IMR-90 (cell line): ENCODE measurements around the gene YAE1. TPM values are rescaled to one million over a fixed set of nuclear protein-coding genes. Genes with fewer than 3 reads are reported as not detected.

Experiments
- ATAC-seq: fragments of 200-7000 bp; cut with Tn5 transposase; 2 replicates; pipeline ENCODE4 v1.9.1; 2020; ENCODE audit warnings: low read depth, mild to moderate bottlenecking, moderate library complexity
- BruUV-seq: library from RNA; stranded (reverse); fragments of 400-500 nt; replicated peaks from 2 replicates; lab custom pipeline; 2021; lab: Mats Ljungman, UMichigan
- CTCF ChIA-PET: fragments of 300-600 bp; formaldehyde crosslinking; extraction: SDS; loops from one replicate; lab custom pipeline; 2021; ENCODE audit warnings: antibody characterized with exemption; lab: Yijun Ruan, JAX
- POLR2A ChIA-PET: fragments of 300-600 bp; sonication (Branson Sonifier 250); formaldehyde crosslinking; loops from one replicate; lab custom pipeline; 2022; ENCODE audit warnings: antibody characterized with exemption; ENCODE audit not compliant: unreplicated experiment; lab: Charles Lee
- DNase-seq: peaks from one replicate; pipeline ENCODE4 v3.0.0; 2013
- H2AFZ ChIP-seq: replicated peaks from 2 replicates; pipeline ENCODE3; 2013; ENCODE audit warnings: low read length, mild to moderate bottlenecking; ENCODE audit not compliant: poor library complexity
- H2AK5ac ChIP-seq: 2 replicates; pipeline ENCODE4 v1.6.1; 2013; ENCODE audit warnings: low read depth, low read length, inconsistent platforms
- H2AK9ac ChIP-seq: replicated peaks from 2 replicates; pipeline ENCODE3; 2013; ENCODE audit warnings: mild to moderate bottlenecking, low read depth, low read length, moderate library complexity; ENCODE audit not compliant: poor library complexity
- H2BK120ac ChIP-seq: 2 replicates; pipeline ENCODE4 v1.6.1; 2013; ENCODE audit warnings: low read depth, low read length, inconsistent platforms
- H2BK15ac ChIP-seq: 3 replicates; pipeline ENCODE4 v1.6.1; 2013; ENCODE audit warnings: low read depth, low read length, inconsistent platforms
- H2BK20ac ChIP-seq: 2 replicates; pipeline ENCODE4 v1.6.1; 2013; ENCODE audit warnings: low read depth, mild to moderate bottlenecking, inconsistent platforms, low read length, moderate library complexity
- H2BK5ac ChIP-seq: 2 replicates; pipeline ENCODE4 v1.6.1; 2013; ENCODE audit warnings: mild to moderate bottlenecking, low read depth, low read length, inconsistent platforms; ENCODE audit not compliant: poor library complexity, severe bottlenecking
- H3K14ac ChIP-seq: replicated peaks from 2 replicates; pipeline ENCODE4 v1.6.1; 2013; ENCODE audit warnings: low read depth, low read length, inconsistent platforms
- H3K18ac ChIP-seq: 2 replicates; pipeline ENCODE4 v1.6.1; 2013; ENCODE audit warnings: low read depth, low read length, control low read depth
- H3K23ac ChIP-seq: 2 replicates; pipeline ENCODE4 v1.6.1; 2013; ENCODE audit warnings: low read depth, low read length, inconsistent platforms
- H3K27ac ChIP-seq: 2 replicates; pipeline ENCODE4 v1.5.1; 2013; ENCODE audit warnings: mild to moderate bottlenecking, control low read depth, low read length; ENCODE audit not compliant: insufficient read depth
- H3K27me3 ChIP-seq: 2 replicates; pipeline ENCODE4 v1.6.1; 2013; ENCODE audit warnings: low read length; ENCODE audit not compliant: control insufficient read depth, insufficient read depth
- H3K36me3 ChIP-seq: 2 replicates; pipeline ENCODE4 v1.6.1; 2013; ENCODE audit warnings: low read length, mixed read lengths; ENCODE audit not compliant: control insufficient read depth, insufficient read depth
- H3K4ac ChIP-seq: 2 replicates; pipeline ENCODE4 v1.6.1; 2013; ENCODE audit warnings: low read depth, low read length, inconsistent platforms
- H3K4me1 ChIP-seq: 2 replicates; pipeline ENCODE4 v1.6.1; 2013; ENCODE audit warnings: low read length, mixed read lengths; ENCODE audit not compliant: control insufficient read depth, insufficient read depth
- H3K4me2 ChIP-seq: 2 replicates; pipeline ENCODE4 v1.6.1; 2013; ENCODE audit warnings: low read depth, mild to moderate bottlenecking, control low read depth, low read length, moderate library complexity
- H3K4me3 ChIP-seq: 2 replicates; pipeline ENCODE4 v1.5.1; 2013; ENCODE audit warnings: low read depth, mild to moderate bottlenecking, control low read depth, low read length, moderate library complexity; ENCODE audit not compliant: insufficient read depth
- H3K56ac ChIP-seq: 2 replicates; pipeline ENCODE4 v1.6.1; 2013; ENCODE audit warnings: low read length, inconsistent platforms; ENCODE audit not compliant: insufficient read depth; ENCODE audit errors: extremely low read depth
- H3K79me1 ChIP-seq, 2 experiments: 2 replicates each; pipeline ENCODE4 v1.6.1; 2013; ENCODE audit warnings: low read length in 2 of 2, inconsistent platforms in 1 of 2, low read depth in 1 of 2
- H3K9ac ChIP-seq: 2 replicates; pipeline ENCODE4 v1.6.1; 2013; ENCODE audit warnings: low read depth, low read length, control low read depth
- H3K9me1 ChIP-seq: 2 replicates; pipeline ENCODE4 v1.6.1; 2013; ENCODE audit warnings: low read length, inconsistent platforms; ENCODE audit not compliant: insufficient read depth
- H3K9me3 ChIP-seq: 2 replicates; pipeline ENCODE4 v1.6.1; 2013; ENCODE audit warnings: low read length; ENCODE audit not compliant: control insufficient read depth, insufficient read depth
- H4K20me1 ChIP-seq: 2 replicates; pipeline ENCODE4 v1.6.1; 2013; ENCODE audit warnings: low read length, inconsistent platforms; ENCODE audit not compliant: insufficient read depth
- H4K5ac ChIP-seq: 2 replicates; pipeline ENCODE4 v1.6.1; 2013; ENCODE audit warnings: mild to moderate bottlenecking, low read depth, low read length, control low read depth
- H4K8ac ChIP-seq, 2 experiments: 2 replicates each; pipeline ENCODE4 v1.6.1; 2013; ENCODE audit warnings: low read depth in 2 of 2, low read length in 2 of 2, control low read depth in 1 of 2, inconsistent platforms in 1 of 2
- H4K91ac ChIP-seq: 2 replicates; pipeline ENCODE4 v1.6.1; 2013; ENCODE audit warnings: low read depth, low read length, inconsistent platforms; ENCODE audit not compliant: insufficient read depth
- BHLHE40 ChIP-seq: fragments of 150-350 bp; IDR thresholded peaks from 2 replicates; pipeline ENCODE4 v1.6.1; 2016; ENCODE audit warnings: mild to moderate bottlenecking, low read depth, low read length
- FOS ChIP-seq: fragments of 150-350 bp; IDR thresholded peaks from 2 replicates; pipeline ENCODE4 v1.6.1; 2016; ENCODE audit warnings: low read depth, low read length
- MAZ ChIP-seq: IDR thresholded peaks from 2 replicates; pipeline ENCODE4 v1.6.1; 2012; ENCODE audit warnings: low read depth, mild to moderate bottlenecking, low read length, improper control_type of control experiment, moderate library complexity, borderline replicate concordance
- WGBS, 2 experiments: methylation state at CpG; one replicate each; pipeline versions ENCODE4 v1.1.5 to v1.1.7; 2013; ENCODE audit warnings: missing lambda C conversion rate in 2 of 2; ENCODE audit not compliant: insufficient read length in 1 of 2; ENCODE audit errors: extremely low coverage in 2 of 2; 5-methylcytosine and 5-hydroxymethylcytosine counted together
- dilution Hi-C: fragments of 300-500 bp; cut with HindIII; formaldehyde crosslinking; loops from one replicate; pipeline ENCODE4 v1.14.3; 2018; ENCODE audit warnings: low sequenced_read_pairs; ENCODE audit not compliant: unreplicated experiment
- in situ Hi-C: fragments of 300-500 bp; cut with MboI; formaldehyde crosslinking; loops from 3 replicates; pipeline ENCODE4 v1.14.3; 2019; ENCODE audit warnings: low sequenced_read_pairs, inconsistent platforms, mixed read lengths
- intact Hi-C: fragments of 100-400 bp; cut with micrococcal nuclease; formaldehyde crosslinking; loops from 2 replicates; pipeline ENCODE4 v1.10.0; 2022
- polyA plus RNA-seq, 3 experiments: library from polyadenylated mRNA; depleted of rRNA; stranded (reverse); fragments of >200 nt; gene quantifications; 2 replicates each; pipeline ENCODE4 v1.2.3, GENCODE V29; 2012; ENCODE audit warnings: low replicate concordance in 1 of 3
- total RNA-seq: library from RNA; depleted of rRNA; stranded (reverse); fragments of >200 nt; gene quantifications from 2 replicates; pipeline ENCODE4 v1.2.3, GENCODE V29; 2012

Gene YAE1
- total and polyA plus RNA-seq, 2 of the 4 experiments (the other 2 are of a cell fraction): 28.6 to 36.7 TPM

DNA sequence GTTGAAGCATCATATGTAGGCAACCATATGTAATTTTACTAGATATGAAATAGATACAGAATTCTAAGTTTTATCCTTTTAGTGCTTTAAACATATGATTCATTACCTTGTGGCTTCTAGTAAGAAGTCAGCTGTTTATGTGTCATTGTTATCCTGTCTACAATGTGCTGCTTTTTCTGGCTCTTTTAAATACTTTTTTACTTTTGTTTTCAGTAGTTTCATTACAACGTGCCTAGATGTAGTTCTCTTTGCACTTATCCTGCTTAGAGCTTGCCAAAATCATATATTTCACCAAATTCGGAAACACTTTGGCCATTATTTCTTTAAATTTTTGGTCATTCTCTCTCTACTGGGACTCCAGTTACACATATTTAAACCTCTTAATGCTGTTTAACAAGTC lies 26.4 kb downstream of the YAE1 start:
- Histone ChIP-seq H3K56ac (no peak overlapping the region), H2AK5ac (no peak overlapping the region), H3K4me1 (peaks cover 9% of the 10 kb centered on the region), H4K20me1 (no peaks in the 10 kb centered on the region), H3K23ac (no peak overlapping the region), H3K79me1 (no peaks in the 10 kb centered on the region), H2BK20ac (0 out of 2 replicates have a peak overlapping the region, but pooled peaks have one; percentile 8), H3K18ac (no peak overlapping the region), H2AFZ (no peak overlapping the region), H3K14ac (no peak overlapping the region), H4K8ac (no peak overlapping the region), H3K4me3 (no peak overlapping the region), H4K91ac (no peak overlapping the region), H3K4me2 (peak overlapping the region; percentile 76; the same call in 1 of the 2 replicates), H3K9ac (no peak overlapping the region), H4K5ac (no peak overlapping the region), H3K4ac (no peak overlapping the region), H3K36me3 (no peaks in the 10 kb centered on the region), H3K27ac (no peak overlapping the region), H3K9me1 (no peaks in the 10 kb centered on the region; the same call in 1 of the 2 replicates), H2BK15ac (no peak overlapping the region), H2BK5ac (peak overlapping the region; percentile 38), H3K9me3 (no peaks in the 10 kb centered on the region), H3K27me3 (no peaks in the 10 kb centered on the region), H2AK9ac (no peak overlapping the region), H2BK120ac (peak overlapping the region; percentile 22; the same call in 1 of the 2 replicates)
- intact Hi-C loops (loop anchor here (5.0 kb wide), 1 partner anchor 60 kb away; no protein-coding TSS in a partner anchor), dilution Hi-C loops (no loop called here), in situ Hi-C loops (no loop called here)
- ATAC-seq (peak; percentile 50), DNase-seq (peak; percentile 84)
- BruUV-seq: no TSS peak
- WGBS, 2 experiments: 40% methylated on average over 1 of the region's 2 CpGs; no CpG with 5 or more reads in 1 of the 2 experiments
- no peak for TF ChIP-seq BHLHE40
- no peak for TF ChIP-seq MAZ
- peak; percentile 47; the same call in 1 of the 2 replicates for TF ChIP-seq FOS
- CTCF ChIA-PET: interaction anchor here (0.6 to 1.1 kb wide), 2 partner anchors 150 to 163 kb away, joined by 3 to 4 read pairs; no protein-coding TSS in a partner anchor
- POLR2A ChIA-PET: no interaction called here
